Gastroesophageal sphincter (tissue), 4 donors: ENCODE measurements around the gene PPM1L. TPM values are rescaled to one million over a fixed set of nuclear protein-coding genes. Genes with fewer than 3 reads are reported as not detected.

ENCODE experiments used
- ATAC-seq: fragments of 150-250 bp; one replicate; pipeline ENCODE4 v1.9.1; 2016; ENCODE audit warnings: mild to moderate bottlenecking, moderate library complexity
- H3K27ac ChIP-seq, 4 donors: fragments of 200-600 bp; sonication (generic) in 3 of 4; 1 replicate in 3 of 4; 2 replicates in 1 of 4; pipeline ENCODE4 v1.5.1; 2016 to 2019
- H3K27me3 ChIP-seq: fragments of 200-600 bp; sonication (generic); one replicate; pipeline ENCODE4 v1.5.1; 2019
- H3K36me3 ChIP-seq, 2 donors: fragments of 200-600 bp; sonication (generic); one replicate each; pipeline ENCODE4 v1.5.1; 2019; ENCODE audit warnings: control low read depth in 1 of 2
- H3K4me1 ChIP-seq, 3 donors: fragments of 200-600 bp; sonication (generic); 1 replicate in 2 of 3; 2 replicates in 1 of 3; pipeline ENCODE4 v1.5.1; 2016 to 2019; ENCODE audit warnings: control low read depth in 2 of 3
- H3K4me3 ChIP-seq, 2 donors: fragments of 200-600 bp; sonication (generic); one replicate each; pipeline ENCODE4 v1.5.1; 2019; ENCODE audit warnings: mild to moderate bottlenecking in 1 of 2, moderate library complexity in 1 of 2
- H3K9me3 ChIP-seq, 3 donors: fragments of 200-600 bp; sonication (generic); one replicate each; pipeline ENCODE4 v1.5.1; 2017 to 2019; ENCODE audit warnings: control low read depth in 2 of 3
- EP300 ChIP-seq: sonication (generic); formaldehyde crosslinking; IDR thresholded peaks from one replicate; pipeline ENCODE4 v1.6.1; 2017; ENCODE audit warnings: antibody characterized with exemption, mild to moderate bottlenecking
- POLR2A ChIP-seq, 2 donors: fragments of 450-650 bp; IDR thresholded peaks; one replicate each; pipeline ENCODE4 v1.6.1; 2017; ENCODE audit warnings: antibody characterized with exemption in 2 of 2, mild to moderate bottlenecking in 2 of 2, moderate library complexity in 1 of 2
- POLR2AphosphoS5 ChIP-seq: sonication (generic); formaldehyde crosslinking; IDR thresholded peaks from one replicate; pipeline ENCODE4 v1.6.1; 2017; ENCODE audit warnings: antibody characterized with exemption
- WGBS, 2 donors: methylation state at CpG; one replicate each; pipeline ENCODE4 v1.1.5; 2018; ENCODE audit warnings: low coverage in 1 of 2; 5-methylcytosine and 5-hydroxymethylcytosine counted together
- total RNA-seq, 4 donors: library from RNA; depleted of rRNA; stranded (reverse); fragments of >200 nt; gene quantifications; one replicate each; pipeline ENCODE4 v1.1.0, GENCODE V29; 2016
- TF ChIP-seq, protein P1 (sequence below), 4 experiments: fragments of 200-600 bp in 2 of 4; fragments of 450-650 bp in 2 of 4; sonication (generic) in 1 of 4; IDR thresholded peaks; one replicate each; pipeline ENCODE4 v1.5.1; 2017 to 2019; ENCODE audit warnings: antibody characterized with exemption in 4 of 4, mild to moderate bottlenecking in 2 of 4, moderate library complexity in 2 of 4

The PPM1L gene
- total RNA-seq, 4 donors from 2014 or later: 47.4 to 93.1 (median 60.6) TPM

DNA sequence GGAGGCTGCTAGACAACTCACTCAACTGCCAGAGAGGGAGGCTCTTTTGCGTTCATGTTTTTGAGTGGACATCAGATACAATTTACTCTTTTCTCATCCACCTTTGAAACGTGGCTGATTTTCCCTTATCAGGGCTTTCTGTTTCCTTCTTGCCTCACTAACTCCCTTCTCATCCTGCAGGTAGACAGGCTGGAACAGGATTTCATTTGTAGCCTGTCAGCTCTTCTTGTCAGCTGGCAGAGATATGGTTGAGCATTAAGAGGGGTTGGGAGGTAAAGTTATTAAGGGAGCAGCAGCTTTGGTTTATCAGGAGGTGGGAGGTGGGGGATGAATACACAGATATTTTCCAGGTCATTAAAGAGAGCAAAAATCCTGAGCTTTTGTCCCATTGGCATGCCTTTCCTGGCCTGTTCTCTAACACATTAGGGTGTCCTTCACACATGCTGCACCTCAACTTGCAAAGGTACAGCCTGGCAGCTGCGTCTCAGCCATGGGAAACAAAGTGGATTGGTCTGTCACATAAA, 73.5 kb downstream of the PPM1L start:
- ATAC-seq: no peak
- 67 to 90% methylated on average over 3 of the region's 3 CpGs for WGBS, 2 donors
- H3K36me3 ChIP-seq: no peaks in the 10 kb centered on the region
- no peaks in the 10 kb centered on the region for H3K9me3 ChIP-seq
- H3K4me1 ChIP-seq: peaks cover 0 to 12% (median 0%) of the 10 kb centered on the region in 3 donors
- H3K27me3 ChIP-seq: no peaks in the 10 kb centered on the region
- no peak overlapping the region for H3K4me3 ChIP-seq
- H3K27ac ChIP-seq: no peak overlapping the region
- TF ChIP-seq POLR2AphosphoS5: no peak

DNA sequence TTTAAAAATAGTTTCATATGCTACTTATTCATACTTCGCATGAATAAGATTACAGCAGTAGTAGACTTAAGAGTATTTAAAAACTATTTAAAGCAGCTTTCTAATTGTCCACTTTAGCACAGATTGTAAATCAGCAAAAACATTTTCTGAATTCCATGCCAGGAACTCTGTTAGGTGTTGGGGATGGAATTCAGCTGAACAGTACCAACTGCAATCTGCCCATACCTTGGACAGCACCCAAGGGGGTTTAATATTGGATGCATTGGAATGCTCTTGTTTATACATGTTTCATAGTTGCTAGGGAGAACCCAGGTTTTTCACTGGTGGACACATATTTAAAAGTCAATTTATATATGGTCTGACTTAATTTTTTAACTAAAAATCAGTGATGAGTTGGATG, 74.8 kb downstream of the PPM1L start:
- TF ChIP-seq, protein P1, sequence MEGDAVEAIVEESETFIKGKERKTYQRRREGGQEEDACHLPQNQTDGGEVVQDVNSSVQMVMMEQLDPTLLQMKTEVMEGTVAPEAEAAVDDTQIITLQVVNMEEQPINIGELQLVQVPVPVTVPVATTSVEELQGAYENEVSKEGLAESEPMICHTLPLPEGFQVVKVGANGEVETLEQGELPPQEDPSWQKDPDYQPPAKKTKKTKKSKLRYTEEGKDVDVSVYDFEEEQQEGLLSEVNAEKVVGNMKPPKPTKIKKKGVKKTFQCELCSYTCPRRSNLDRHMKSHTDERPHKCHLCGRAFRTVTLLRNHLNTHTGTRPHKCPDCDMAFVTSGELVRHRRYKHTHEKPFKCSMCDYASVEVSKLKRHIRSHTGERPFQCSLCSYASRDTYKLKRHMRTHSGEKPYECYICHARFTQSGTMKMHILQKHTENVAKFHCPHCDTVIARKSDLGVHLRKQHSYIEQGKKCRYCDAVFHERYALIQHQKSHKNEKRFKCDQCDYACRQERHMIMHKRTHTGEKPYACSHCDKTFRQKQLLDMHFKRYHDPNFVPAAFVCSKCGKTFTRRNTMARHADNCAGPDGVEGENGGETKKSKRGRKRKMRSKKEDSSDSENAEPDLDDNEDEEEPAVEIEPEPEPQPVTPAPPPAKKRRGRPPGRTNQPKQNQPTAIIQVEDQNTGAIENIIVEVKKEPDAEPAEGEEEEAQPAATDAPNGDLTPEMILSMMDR (IDR thresholded peaks at IDR 0.05): no peak
- TF ChIP-seq POLR2AphosphoS5: no peak
- TF ChIP-seq POLR2A (IDR thresholded peaks at IDR 0.05): no peak
- TF ChIP-seq EP300: no peak
- WGBS, 2 donors: 33% methylated on average over 1 of the region's 1 CpG

DNA sequence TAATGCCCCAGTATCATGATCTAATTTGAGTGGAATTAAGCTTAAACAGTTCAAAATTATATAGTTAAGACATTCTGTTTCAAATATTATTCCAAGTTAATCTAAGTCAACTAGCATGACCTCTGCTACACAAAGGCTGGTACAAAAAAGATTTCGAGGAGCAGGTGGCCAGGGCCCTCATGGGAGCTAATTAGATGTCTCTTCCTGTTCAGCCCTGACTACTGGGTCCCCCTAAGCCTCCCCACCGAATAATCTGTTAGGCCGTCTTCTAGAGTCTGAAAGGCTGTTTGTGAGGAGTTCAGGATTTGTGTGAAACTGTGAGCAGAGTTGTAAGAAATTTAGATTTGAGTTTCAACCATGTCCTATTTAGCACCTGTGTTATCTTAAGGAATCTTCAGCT, 75.4 kb downstream of the PPM1L start:
- H3K27ac ChIP-seq: no peak overlapping the region
- H3K36me3 ChIP-seq: no peaks in the 10 kb centered on the region
- H3K4me3 ChIP-seq: no peak overlapping the region
- no peak for ATAC-seq
- H3K27me3 ChIP-seq: no peaks in the 10 kb centered on the region
- no peaks in the 10 kb centered on the region for H3K9me3 ChIP-seq
- TF ChIP-seq EP300: no peak
- TF ChIP-seq POLR2AphosphoS5: no peak
- TF ChIP-seq POLR2A (IDR thresholded peaks at IDR 0.05): no peak
- TF ChIP-seq, protein P1 (IDR thresholded peaks at IDR 0.05): no peak
- H3K4me1 ChIP-seq: peaks cover 0 to 12% (median 0%) of the 10 kb centered on the region in 3 donors
- 82 to 100% methylated on average over 1 to 3 of the region's 3 CpGs for WGBS, 2 donors

More for the DNA sequence above, 74.8 kb downstream of the PPM1L start:
- Histone ChIP-seq H3K4me1 (peaks cover 0 to 12% (median 0%) of the 10 kb centered on the region in 3 donors), H3K36me3 (no peaks in the 10 kb centered on the region), H3K27me3 (no peaks in the 10 kb centered on the region), H3K27ac (no peak overlapping the region), H3K4me3 (no peak overlapping the region), H3K9me3 (no peaks in the 10 kb centered on the region)
- no peak for ATAC-seq

DNA sequence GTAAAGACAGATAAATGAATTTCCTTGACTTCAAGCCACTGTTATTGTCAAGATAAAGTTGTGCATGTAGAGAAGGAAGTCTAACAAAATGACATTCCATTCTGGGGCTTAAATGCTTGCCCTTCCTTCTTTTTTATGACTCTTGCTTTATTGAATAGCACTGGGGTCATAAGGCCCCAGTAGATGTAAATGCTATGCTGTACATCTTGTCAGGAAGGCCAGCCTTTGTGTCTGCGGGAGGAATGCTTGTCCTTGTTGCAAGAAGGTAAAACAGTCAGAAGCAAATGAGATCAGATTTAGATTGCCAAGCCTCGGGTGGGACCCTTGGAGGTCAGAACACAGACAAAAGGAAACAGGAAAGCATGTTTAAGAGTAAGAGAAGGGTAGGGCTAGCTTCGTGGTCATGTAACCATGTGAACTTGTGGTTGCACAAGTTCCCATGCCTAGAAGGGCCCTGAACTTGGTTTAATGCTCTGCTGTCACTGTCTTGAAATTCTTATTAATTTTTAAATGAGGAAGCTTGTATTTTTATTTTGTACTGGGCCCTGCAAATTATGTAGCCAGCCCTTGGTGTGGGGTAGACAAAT, 81.5 kb downstream of the PPM1L start:
- WGBS, 2 donors: 24% methylated on average over 3 of the region's 3 CpGs; no CpG with 5 or more reads in 1 of the 2 donors
- no peaks in the 10 kb centered on the region for H3K9me3 ChIP-seq
- no peak for ATAC-seq

DNA sequence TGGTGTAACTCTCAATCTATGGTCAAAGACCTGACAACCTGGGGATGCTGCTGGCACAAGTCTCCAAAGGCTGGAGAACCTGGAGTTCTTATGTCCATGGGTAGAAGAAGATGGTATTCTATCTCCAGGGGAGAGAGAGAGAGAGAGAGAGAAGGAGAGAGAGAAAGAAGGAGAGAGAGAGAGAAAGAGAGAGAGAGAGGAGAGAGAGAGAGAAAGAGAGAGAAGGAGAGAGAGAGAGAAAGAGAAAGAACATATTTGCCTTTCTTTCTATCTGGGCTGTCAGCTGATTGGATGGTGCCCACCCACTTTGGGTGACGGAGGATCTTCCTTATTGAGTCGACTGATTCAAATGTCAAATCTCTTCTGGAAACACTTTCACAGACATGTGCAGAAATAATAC, 84.6 kb downstream of the PPM1L start:
- no peak overlapping the region for H3K4me3 ChIP-seq
- no peak for TF ChIP-seq POLR2AphosphoS5
- TF ChIP-seq POLR2A (IDR thresholded peaks at IDR 0.05): no peak
- TF ChIP-seq EP300: no peak
- TF ChIP-seq, protein P1 (IDR thresholded peaks at IDR 0.05): no peak

More for the DNA sequence above, 81.5 kb downstream of the PPM1L start:
- Histone ChIP-seq H3K36me3 (no peaks in the 10 kb centered on the region), H3K27me3 (no peaks in the 10 kb centered on the region), H3K4me1 (peaks cover 0 to 10% (median 0%) of the 10 kb centered on the region in 3 donors), H3K27ac (no peak overlapping the region), H3K4me3 (no peak overlapping the region)
- TF ChIP-seq POLR2A (IDR thresholded peaks at IDR 0.05) (no peak), POLR2AphosphoS5 (no peak), EP300 (no peak)
- TF ChIP-seq, protein P1 (IDR thresholded peaks at IDR 0.05): no peak

More for the DNA sequence above, 84.6 kb downstream of the PPM1L start:
- Histone ChIP-seq H3K9me3 (no peaks in the 10 kb centered on the region), H3K27ac (no peak overlapping the region), H3K36me3 (no peaks in the 10 kb centered on the region), H3K27me3 (no peaks in the 10 kb centered on the region), H3K4me1 (peaks cover 0 to 15% (median 0%) of the 10 kb centered on the region in 3 donors)
- 65% methylated on average over 2 of the region's 2 CpGs; no CpG with 5 or more reads in 1 of the 2 donors for WGBS, 2 donors
- no peak for ATAC-seq
